ENCODE data around the gene LGR6.

LGR6 gene

GRCh38 chr1:202305168-202305567 lies 111.6 kb downstream of the LGR6 start:
- DNase-seq = no peak

GRCh38 chr1:202306535-202307345 lies 113.1 kb downstream of the LGR6 start:
- no peak for DNase-seq

GRCh38 chr1:202310071-202310725 lies 116.6 kb downstream of the LGR6 start:
- DNase-seq = no peak

GRCh38 chr1:202310746-202311145 lies 117.1 kb downstream of the LGR6 start:
- DNase-seq = no peak

- DNase-seq = no peak
These were observed 118.5 kb downstream of the LGR6 start for GRCh38 chr1:202311875-202312635.

- no peak for DNase-seq
These were observed 122.1 kb downstream of the LGR6 start for GRCh38 chr1:202315576-202316168.

- no peak for DNase-seq
These were observed 122.6 kb downstream of the LGR6 start for GRCh38 chr1:202316186-202316585.

- DNase-seq = no peak
These were observed 124.6 kb downstream of the LGR6 start for GRCh38 chr1:202317941-202318925.

GRCh38 chr1:202319381-202320080 lies 125.9 kb downstream of the LGR6 start:
- no peak for DNase-seq

- no peak for DNase-seq
These were observed 126.4 kb downstream of the LGR6 start for GRCh38 chr1:202320081-202320405.

GRCh38 chr1:202323731-202324130 lies 130.1 kb downstream of the LGR6 start:
- DNase-seq = no peak

- DNase-seq = no peak
These were observed 131.0 kb downstream of the LGR6 start for GRCh38 chr1:202324646-202325045.

GRCh38 chr1:202329891-202330290 lies 136.3 kb downstream of the LGR6 start:
- DNase-seq = no peak

- DNase-seq = no peak
These were observed 140.3 kb downstream of the LGR6 start for GRCh38 chr1:202333861-202334260.

- DNase-seq = no peak
These were observed 150.2 kb downstream of the LGR6 start for GRCh38 chr1:202343652-202344349.

GRCh38 chr1:202348005-202348508 lies 154.5 kb downstream of the LGR6 start:
- DNase-seq = no peak

- DNase-seq = peak; percentile 99
These were observed 155.1 kb downstream of the LGR6 start, which contains the start of gene PPP1R12B for GRCh38 chr1:202348509-202349205. Gene PPP1R12B, plus strand, starts transcription at chr1:202348699. Its CDS starts 153 bp downstream, at chr1:202348852.

GRCh38 chr1:202349206-202349928 lies 155.8 kb downstream of the LGR6 start:
- no peak for DNase-seq

- DNase-seq = no peak
These were observed 158.1 kb downstream of the LGR6 start for GRCh38 chr1:202351725-202352124.
